Activated CD4-positive, alpha-beta memory T cell treated with anti-CD3 and anti-CD28 coated beads for 36 hours (primary cell): ENCODE results near the gene GIGYF2. TPM values are rescaled to one million over a fixed set of nuclear protein-coding genes. Genes with fewer than 3 reads are reported as not detected.
"Not testable (repeated sequence)": the region's sequence is repeated elsewhere in the genome, so short reads cannot be mapped to it uniquely, and the experiment has no call there.

Experiments used
- CTCF ChIA-PET: fragments of 350-600 bp; sonication (Branson Sonifier 250); formaldehyde crosslinking; loops from one replicate; lab custom pipeline; 2021; ENCODE audit warnings: antibody characterized with exemption, inconsistent platforms; lab: Charles Lee
- POLR2A ChIA-PET: fragments of 350-600 bp; sonication (Branson Sonifier 250); formaldehyde crosslinking; loops from one replicate; lab custom pipeline; 2021; ENCODE audit warnings: antibody characterized with exemption; lab: Charles Lee
- DNase-seq: peaks from one replicate; pipeline ENCODE4 v3.0.0-alpha.2; 2020
- H3K27ac Mint-ChIP-seq: one replicate; pipeline ENCODE4 v1.8.0; 2021; ENCODE audit warnings: mixed read lengths
- H3K27me3 Mint-ChIP-seq: one replicate; pipeline ENCODE4 v1.8.0; 2021; ENCODE audit warnings: mixed read lengths
- H3K36me3 Mint-ChIP-seq: one replicate; pipeline ENCODE4 v1.8.0; 2021; ENCODE audit warnings: mixed read lengths
- H3K4me1 Mint-ChIP-seq: one replicate; pipeline ENCODE4 v1.8.0; 2021; ENCODE audit warnings: low read depth, mixed read lengths
- H3K4me3 Mint-ChIP-seq: one replicate; pipeline ENCODE4 v1.8.0; 2021; ENCODE audit warnings: mild to moderate bottlenecking, mixed read lengths
- H3K9me3 Mint-ChIP-seq: one replicate; pipeline ENCODE4 v1.8.0; 2021; ENCODE audit warnings: mixed read lengths
- intact Hi-C: fragments of 100-400 bp; cut with micrococcal nuclease; formaldehyde crosslinking; loops from one replicate; pipeline ENCODE4 v1.15.1; 2023
- total RNA-seq, 2 experiments: library from RNA; stranded (reverse); gene quantifications; one replicate each; pipeline ENCODE4 v1.2.3, GENCODE V29; 2021

GIGYF2 gene
- total RNA-seq, 2 experiments from 2014 or later = 50.0 to 51.4 TPM

- Mint-ChIP-seq H3K4me3 (peak overlapping the region; percentile 89), H3K36me3 (peaks cover 14% of the 10 kb centered on the region), H3K27ac (peak overlapping the region; percentile 57), H3K27me3 (no peaks in the 10 kb centered on the region), H3K4me1 (peaks cover 34% of the 10 kb centered on the region), H3K9me3 (peaks cover 6% of the 10 kb centered on the region)
- ChIA-PET POLR2A (interaction anchor here (1.0 kb wide), 1 partner anchor 15 kb away, joined by 3 read pairs; no protein-coding TSS in a partner anchor), CTCF (interaction anchor here (0.8 kb wide), 1 partner anchor 86 kb away, joined by 3 read pairs; no protein-coding TSS in a partner anchor)
- no peak for DNase-seq
- intact Hi-C loops = loop anchor here (1.0 to 5.0 kb wide), 2 partner anchors 146 to 556 kb away; partner anchors contain the start of genes ATG16L1, EIF4E2 and TIGD1
Observed at GRCh38 chr2:232696609-232697058, 497 bp upstream of the GIGYF2 start.

GRCh38 chr2:232697807-232698110 lies 628 bp downstream of the GIGYF2 start:
- H3K27ac Mint-ChIP-seq = peak overlapping the region; percentile 73
- no peaks in the 10 kb centered on the region for H3K27me3 Mint-ChIP-seq
- ChIA-PET POLR2A (interaction anchor here (0.6 to 1.0 kb wide), 3 partner anchors 14 to 147 kb away, joined by 3 to 4 read pairs (median 3); partner anchors contain the start of genes EIF4E2 and TIGD1), CTCF (interaction anchor here (0.6 to 1.2 kb wide), 3 partner anchors 87 to 1084 kb away, joined by 3 read pairs; no protein-coding TSS in a partner anchor)
- peaks cover 6% of the 10 kb centered on the region for H3K9me3 Mint-ChIP-seq
- peaks cover 38% of the 10 kb centered on the region for H3K4me1 Mint-ChIP-seq
- peak overlapping the region; percentile 89 for H3K4me3 Mint-ChIP-seq
- intact Hi-C loops = loop anchor here (1.0 to 5.0 kb wide), 2 partner anchors 147 to 555 kb away; partner anchors contain the start of genes ATG16L1, EIF4E2 and TIGD1
- DNase-seq = no peak
- peaks cover 18% of the 10 kb centered on the region for H3K36me3 Mint-ChIP-seq

- ChIA-PET CTCF (interaction anchor here (0.5 to 1.2 kb wide), 2 partner anchors 638 to 1085 kb away, joined by 3 read pairs; no protein-coding TSS in a partner anchor), POLR2A (interaction anchor here (0.6 kb wide), 1 partner anchor 1083 kb away, joined by 3 read pairs; no protein-coding TSS in a partner anchor)
- intact Hi-C loops = loop anchor here (5.0 kb wide), 1 partner anchor 554 kb away; the partner anchor contains the start of gene ATG16L1
- no peak for DNase-seq
- Mint-ChIP-seq H3K4me1 (peaks cover 43% of the 10 kb centered on the region), H3K27ac (peak overlapping the region; percentile 54), H3K36me3 (peaks cover 21% of the 10 kb centered on the region), H3K9me3 (peaks cover 6% of the 10 kb centered on the region), H3K27me3 (no peaks in the 10 kb centered on the region), H3K4me3 (peak overlapping the region; percentile 89)
Observed at GRCh38 chr2:232698556-232699091, 1.5 kb downstream of the GIGYF2 start.

- peak overlapping the region; percentile 54 for H3K27ac Mint-ChIP-seq
- ChIA-PET POLR2A (no interaction called here), CTCF (interaction anchor here (0.5 to 0.6 kb wide), 2 partner anchors 535 to 638 kb away, joined by 3 read pairs; no protein-coding TSS in a partner anchor)
- DNase-seq = no peak
- no peaks in the 10 kb centered on the region for H3K27me3 Mint-ChIP-seq
- H3K4me3 Mint-ChIP-seq = peak overlapping the region; percentile 89
- intact Hi-C loops = loop anchor here (5.0 kb wide), 1 partner anchor 553 kb away; the partner anchor contains the start of gene ATG16L1
- H3K4me1 Mint-ChIP-seq = peaks cover 46% of the 10 kb centered on the region
- H3K36me3 Mint-ChIP-seq = peaks cover 24% of the 10 kb centered on the region
- peaks cover 6% of the 10 kb centered on the region for H3K9me3 Mint-ChIP-seq
Observed at GRCh38 chr2:232699110-232699509, 2.0 kb downstream of the GIGYF2 start.

- no peak for DNase-seq
- Mint-ChIP-seq H3K9me3 (peaks cover 2% of the 10 kb centered on the region), H3K4me1 (peaks cover 46% of the 10 kb centered on the region), H3K36me3 (peaks cover 27% of the 10 kb centered on the region), H3K27me3 (no peaks in the 10 kb centered on the region), H3K4me3 (no peak overlapping the region), H3K27ac (no peak overlapping the region)
- ChIA-PET CTCF (no interaction called here), POLR2A (no interaction called here)
- intact Hi-C loops = no loop called here
Observed at GRCh38 chr2:232700154-232700553, 3.0 kb downstream of the GIGYF2 start.

- ChIA-PET CTCF (interaction anchor here (1.0 kb wide), 1 partner anchor 102 kb away, joined by 3 read pairs; no protein-coding TSS in a partner anchor), POLR2A (interaction anchor here (0.6 kb wide), 1 partner anchor 124 kb away, joined by 5 read pairs; no protein-coding TSS in a partner anchor)
- intact Hi-C loops = no loop called here
- Mint-ChIP-seq H3K27me3 (no peaks in the 10 kb centered on the region), H3K36me3 (peaks cover 34% of the 10 kb centered on the region), H3K9me3 (no peaks in the 10 kb centered on the region), H3K27ac (no peak overlapping the region), H3K4me1 (peaks cover 16% of the 10 kb centered on the region), H3K4me3 (no peak overlapping the region)
- no peak for DNase-seq
Observed at GRCh38 chr2:232707076-232707475, 9.9 kb downstream of the GIGYF2 start.

GRCh38 chr2:232713505-232713904 lies 16.4 kb downstream of the GIGYF2 start:
- POLR2A ChIA-PET = no interaction called here
- H3K4me3 Mint-ChIP-seq = no peak overlapping the region
- CTCF ChIA-PET = no interaction called here
- intact Hi-C loops = no loop called here
- no peak for DNase-seq
- H3K4me1 Mint-ChIP-seq = peaks cover 21% of the 10 kb centered on the region
- H3K27ac Mint-ChIP-seq = no peak overlapping the region
- H3K36me3 Mint-ChIP-seq = peaks cover 36% of the 10 kb centered on the region
- H3K9me3 Mint-ChIP-seq = peaks cover 3% of the 10 kb centered on the region
- no peaks in the 10 kb centered on the region for H3K27me3 Mint-ChIP-seq

- intact Hi-C loops = no loop called here
- peaks cover 25% of the 10 kb centered on the region for H3K4me1 Mint-ChIP-seq
- ChIA-PET CTCF (no interaction called here), POLR2A (interaction anchor here (0.6 kb wide), 1 partner anchor 169 kb away, joined by 5 read pairs; no protein-coding TSS in a partner anchor)
- H3K4me3 Mint-ChIP-seq = no peak overlapping the region
- no peak for DNase-seq
- H3K27me3 Mint-ChIP-seq = no peaks in the 10 kb centered on the region
- peaks cover 5% of the 10 kb centered on the region for H3K9me3 Mint-ChIP-seq
- H3K27ac Mint-ChIP-seq = no peak overlapping the region
- H3K36me3 Mint-ChIP-seq = peaks cover 48% of the 10 kb centered on the region
Observed at GRCh38 chr2:232714969-232715368, 17.8 kb downstream of the GIGYF2 start.

- H3K9me3 Mint-ChIP-seq, DNase-seq, POLR2A ChIA-PET, CTCF ChIA-PET, intact Hi-C loops, H3K27me3 Mint-ChIP-seq, H3K27ac Mint-ChIP-seq, H3K4me3 Mint-ChIP-seq: not testable (repeated sequence)
- Mint-ChIP-seq H3K36me3 (peaks cover 47% of the 10 kb centered on the region), H3K4me1 (peaks cover 30% of the 10 kb centered on the region)
Observed at GRCh38 chr2:232720056-232720455, 22.9 kb downstream of the GIGYF2 start.

- Mint-ChIP-seq H3K9me3 (peaks cover 7% of the 10 kb centered on the region), H3K27ac (peak overlapping the region; percentile 1), H3K27me3 (no peaks in the 10 kb centered on the region), H3K4me3 (no peak overlapping the region), H3K36me3 (peaks cover 45% of the 10 kb centered on the region), H3K4me1 (peaks cover 25% of the 10 kb centered on the region)
- ChIA-PET CTCF (no interaction called here), POLR2A (no interaction called here)
- intact Hi-C loops = no loop called here
- no peak for DNase-seq
Observed at GRCh38 chr2:232721261-232721660, 24.1 kb downstream of the GIGYF2 start.

- peaks cover 7% of the 10 kb centered on the region for H3K9me3 Mint-ChIP-seq
- peaks cover 25% of the 10 kb centered on the region for H3K4me1 Mint-ChIP-seq
- peaks cover 44% of the 10 kb centered on the region for H3K36me3 Mint-ChIP-seq
- H3K4me3 Mint-ChIP-seq = no peak overlapping the region
- intact Hi-C loops = no loop called here
- no peak for DNase-seq
- peak overlapping the region; percentile 12 for H3K27ac Mint-ChIP-seq
- ChIA-PET POLR2A (no interaction called here), CTCF (no interaction called here)
- H3K27me3 Mint-ChIP-seq = no peaks in the 10 kb centered on the region
Observed at GRCh38 chr2:232721882-232722281, 24.8 kb downstream of the GIGYF2 start.

- Mint-ChIP-seq H3K27me3 (no peaks in the 10 kb centered on the region), H3K4me3 (no peak overlapping the region), H3K27ac (no peak overlapping the region), H3K36me3 (peaks cover 39% of the 10 kb centered on the region), H3K9me3 (peaks cover 4% of the 10 kb centered on the region), H3K4me1 (peaks cover 20% of the 10 kb centered on the region)
- ChIA-PET POLR2A (no interaction called here), CTCF (no interaction called here)
- no peak for DNase-seq
- intact Hi-C loops = no loop called here
Observed at GRCh38 chr2:232723027-232723426, 25.9 kb downstream of the GIGYF2 start.
